ENCODE data around the gene EEIG1. TPM values are rescaled to one million over a fixed set of nuclear protein-coding genes. Genes with fewer than 3 reads are reported as not detected.

Gene EEIG1
- total RNA-seq, 4 donors from 2014 or later: 4.8 to 9.0 (median 7.1) TPM

DNA sequence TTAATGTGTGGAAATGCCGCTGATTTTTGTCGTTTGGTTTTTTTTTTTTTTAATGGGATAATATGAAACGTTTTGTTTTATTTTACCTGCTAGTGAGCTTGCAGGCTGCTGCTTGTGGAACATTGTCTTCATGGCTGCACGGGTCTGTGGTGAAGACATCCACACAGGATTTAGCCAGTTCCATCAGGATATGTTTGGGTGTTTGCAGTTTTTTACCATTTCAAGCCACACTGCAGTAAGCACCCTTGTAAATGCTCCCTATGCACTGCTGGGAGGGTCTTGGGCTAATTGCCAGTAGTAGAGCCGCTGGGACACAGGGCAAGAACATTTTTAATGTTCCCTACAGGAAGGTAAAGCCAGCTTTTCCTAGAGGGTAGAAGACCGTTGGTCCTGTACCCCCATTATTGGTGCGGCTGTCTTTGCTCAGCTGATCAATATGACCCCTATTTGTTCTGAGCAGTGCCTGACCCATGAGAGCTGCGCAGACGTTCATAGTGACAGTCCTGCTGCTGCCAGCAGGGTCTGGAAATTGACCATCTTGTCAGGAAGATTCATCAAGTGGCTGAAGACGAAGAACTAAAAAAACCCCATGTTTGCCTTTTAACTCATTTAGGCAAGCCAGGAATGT is 20.5 kb upstream of the EEIG1 start:
- TF ChIP-seq, protein P1, sequence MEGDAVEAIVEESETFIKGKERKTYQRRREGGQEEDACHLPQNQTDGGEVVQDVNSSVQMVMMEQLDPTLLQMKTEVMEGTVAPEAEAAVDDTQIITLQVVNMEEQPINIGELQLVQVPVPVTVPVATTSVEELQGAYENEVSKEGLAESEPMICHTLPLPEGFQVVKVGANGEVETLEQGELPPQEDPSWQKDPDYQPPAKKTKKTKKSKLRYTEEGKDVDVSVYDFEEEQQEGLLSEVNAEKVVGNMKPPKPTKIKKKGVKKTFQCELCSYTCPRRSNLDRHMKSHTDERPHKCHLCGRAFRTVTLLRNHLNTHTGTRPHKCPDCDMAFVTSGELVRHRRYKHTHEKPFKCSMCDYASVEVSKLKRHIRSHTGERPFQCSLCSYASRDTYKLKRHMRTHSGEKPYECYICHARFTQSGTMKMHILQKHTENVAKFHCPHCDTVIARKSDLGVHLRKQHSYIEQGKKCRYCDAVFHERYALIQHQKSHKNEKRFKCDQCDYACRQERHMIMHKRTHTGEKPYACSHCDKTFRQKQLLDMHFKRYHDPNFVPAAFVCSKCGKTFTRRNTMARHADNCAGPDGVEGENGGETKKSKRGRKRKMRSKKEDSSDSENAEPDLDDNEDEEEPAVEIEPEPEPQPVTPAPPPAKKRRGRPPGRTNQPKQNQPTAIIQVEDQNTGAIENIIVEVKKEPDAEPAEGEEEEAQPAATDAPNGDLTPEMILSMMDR (IDR thresholded peaks at IDR 0.05): no peak
- ATAC-seq (ENCODE audit: low FRiP score): no peak
- no peak for DNase-seq (ENCODE audit: low spot score)

DNA sequence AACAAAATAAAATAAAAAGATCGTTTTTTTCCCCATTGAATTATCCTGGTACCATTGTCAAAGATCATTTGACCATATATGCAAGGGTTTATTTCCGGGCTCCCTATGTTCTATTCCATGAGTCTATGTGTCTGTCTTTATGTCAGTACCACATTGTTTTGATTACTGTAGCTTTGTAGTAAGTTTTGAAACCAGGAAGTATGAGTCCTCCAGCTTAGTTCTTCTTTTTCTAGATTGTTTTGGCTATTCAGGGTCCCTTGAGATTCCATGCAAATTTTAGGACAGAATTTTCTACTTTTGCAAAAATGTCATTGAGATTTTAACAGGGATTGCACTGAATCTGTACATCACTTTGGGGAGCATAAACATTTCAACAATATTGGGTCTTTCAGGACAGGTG is 18.7 kb upstream of the EEIG1 start:
- ATAC-seq (ENCODE audit: low FRiP score) (no peak), DNase-seq (ENCODE audit: low spot score) (no peak)
- TF ChIP-seq, protein P1 (IDR thresholded peaks at IDR 0.05): no peak

GRCh38 chr9:127993721-127994120 is 12.9 kb upstream of the EEIG1 start:
- ATAC-seq (ENCODE audit: low FRiP score): no peak
- TF ChIP-seq, protein P1 (IDR thresholded peaks at IDR 0.05): no peak
- no peak for DNase-seq (ENCODE audit: low spot score)

DNA sequence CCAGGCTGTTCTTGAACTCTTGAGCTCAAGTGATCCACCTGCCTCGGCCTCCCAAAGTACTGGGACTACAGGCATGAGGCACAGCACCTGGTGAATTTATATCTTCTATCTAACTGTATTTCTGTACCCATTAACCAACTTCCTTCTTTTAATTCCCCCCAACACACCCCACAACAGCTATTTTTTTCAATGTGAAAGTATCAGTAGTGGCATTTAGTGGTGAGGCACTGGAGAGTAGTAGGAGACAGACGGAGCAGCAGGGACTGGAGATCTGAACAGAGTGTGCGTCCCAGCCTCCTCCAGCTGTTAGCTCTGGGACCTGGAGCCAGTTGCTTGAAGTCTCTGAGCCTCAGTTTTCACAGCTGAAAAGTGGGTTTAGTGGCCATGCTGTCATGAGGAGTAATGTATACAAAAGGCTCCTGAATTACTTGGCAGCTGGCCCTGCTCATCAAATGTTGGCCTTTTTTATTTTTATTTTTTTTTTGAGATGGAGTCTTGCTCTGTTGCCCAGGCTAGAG is 11.0 kb upstream of the EEIG1 start:
- no peak for ATAC-seq (ENCODE audit: low FRiP score)
- TF ChIP-seq, protein P1 (IDR thresholded peaks at IDR 0.05): no peak
- no peak for DNase-seq (ENCODE audit: low spot score)

DNA sequence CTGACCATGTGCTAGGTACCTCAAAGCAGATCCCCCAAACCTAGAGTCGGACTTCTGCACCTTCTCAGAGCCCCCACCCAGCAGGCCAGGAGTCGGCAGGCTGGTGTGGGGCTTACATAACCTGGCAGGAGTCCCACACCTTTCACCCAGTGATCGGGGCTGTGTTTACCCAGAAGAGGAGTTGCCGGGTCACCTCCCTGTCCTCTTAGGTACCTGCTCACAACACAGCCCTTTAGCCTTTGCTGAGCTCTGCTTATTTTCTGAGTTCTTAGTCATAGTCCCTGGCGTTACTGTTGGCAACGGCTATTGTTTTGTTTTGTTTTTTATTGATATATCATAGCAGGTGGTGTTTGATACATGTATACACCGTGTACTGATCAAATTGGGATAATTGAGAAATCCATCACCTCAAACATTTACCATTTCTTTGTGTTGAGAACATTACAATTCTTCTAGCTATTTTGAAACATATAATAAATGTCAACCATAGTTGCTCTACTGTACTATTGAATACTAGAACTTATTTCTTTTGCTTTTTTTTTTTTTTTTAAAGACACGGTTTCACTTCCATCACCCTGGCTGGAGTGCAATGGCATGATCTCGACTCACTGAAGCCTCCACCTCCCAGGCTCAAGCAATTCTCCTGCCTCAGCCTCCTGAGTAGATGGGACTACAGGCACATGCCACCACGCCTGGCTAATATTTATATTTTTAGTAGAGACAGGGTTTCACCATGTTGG is 10.4 kb upstream of the EEIG1 start:
- DNase-seq (ENCODE audit: low spot score) (no peak), ATAC-seq (ENCODE audit: low FRiP score) (no peak)
- TF ChIP-seq, protein P1 (IDR thresholded peaks at IDR 0.05): no peak

DNA sequence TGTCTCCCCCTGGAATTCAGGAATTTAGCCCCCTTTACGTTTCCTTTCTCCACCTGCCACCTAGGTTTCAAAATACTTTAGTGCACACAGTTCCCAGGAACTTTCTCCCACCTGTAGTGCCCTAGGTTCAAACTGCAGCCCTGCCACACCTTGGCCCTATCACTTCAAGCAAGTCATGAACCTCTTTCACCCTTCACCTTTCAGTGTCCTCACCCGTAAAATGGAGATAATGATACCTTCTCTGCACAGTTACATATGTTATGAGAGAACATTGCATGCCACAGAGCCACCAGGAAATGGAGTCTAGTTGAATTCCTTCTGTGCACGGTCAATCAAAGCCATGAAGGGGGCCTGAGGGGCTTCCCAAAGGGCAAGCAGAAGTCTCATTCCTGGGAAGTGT is 9.8 kb upstream of the EEIG1 start:
- TF ChIP-seq, protein P1 (IDR thresholded peaks at IDR 0.05): no peak
- DNase-seq (ENCODE audit: low spot score): no peak
- no peak for ATAC-seq (ENCODE audit: low FRiP score)

- ATAC-seq (ENCODE audit: low FRiP score): no peak
- TF ChIP-seq, protein P1 (IDR thresholded peaks at IDR 0.05): no peak
- no peak for DNase-seq (ENCODE audit: low spot score)
These were observed 8.3 kb upstream of the EEIG1 start for GRCh38 chr9:127989094-127989493.

Measured in omental fat pad (tissue), 4 donors.